ENCODE measurements around the gene RAP2B. TPM values are rescaled to one million over a fixed set of nuclear protein-coding genes. Genes with fewer than 3 reads are reported as not detected.
A peak's percentile ranks its signal among the peaks of the same experiment; 100 is the strongest.
"Not testable (repeated sequence)": the region's sequence is repeated elsewhere in the genome, so short reads cannot be mapped to it uniquely, and the experiment has no call there.

The RAP2B gene
- total RNA-seq, 2 donors from 2014 or later: 11.2 to 13.1 TPM

DNA sequence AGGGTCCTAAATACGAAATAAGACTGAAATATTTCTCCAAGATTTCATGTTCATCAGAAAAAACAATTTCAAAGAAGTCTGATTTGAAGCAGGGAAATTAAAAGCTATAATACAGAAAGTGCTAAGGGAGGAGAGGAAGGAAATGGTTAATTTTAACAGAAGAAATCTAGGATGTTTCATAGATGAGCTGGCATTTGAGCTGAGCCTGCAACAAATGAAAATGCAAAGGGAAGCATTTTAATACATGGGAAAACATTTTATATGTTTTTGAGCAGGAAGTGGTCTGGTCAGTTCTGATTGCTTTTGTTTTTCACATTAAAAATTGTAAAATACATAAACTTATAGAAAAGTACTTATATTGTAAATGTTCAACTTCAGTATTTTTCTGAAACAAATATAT is 17.2 kb upstream of the RAP2B start:
- Mint-ChIP-seq H3K36me3 (ENCODE audit: insufficient read depth in 2 of 2) (peaks cover 0 to 2% of the 10 kb centered on the region in 2 donors), H3K9me3 (peaks cover 2 to 3% of the 10 kb centered on the region in 2 donors), H3K4me1 (ENCODE audit: low read depth) (peaks cover 25% of the 10 kb centered on the region), H3K4me3 (no peak overlapping the region), H3K27ac (no peak overlapping the region), H3K27me3 (ENCODE audit: low read depth) (no peaks in the 10 kb centered on the region)
- no peak for DNase-seq
- ATAC-seq (replicated peaks in 1 of 2): no peak

DNA sequence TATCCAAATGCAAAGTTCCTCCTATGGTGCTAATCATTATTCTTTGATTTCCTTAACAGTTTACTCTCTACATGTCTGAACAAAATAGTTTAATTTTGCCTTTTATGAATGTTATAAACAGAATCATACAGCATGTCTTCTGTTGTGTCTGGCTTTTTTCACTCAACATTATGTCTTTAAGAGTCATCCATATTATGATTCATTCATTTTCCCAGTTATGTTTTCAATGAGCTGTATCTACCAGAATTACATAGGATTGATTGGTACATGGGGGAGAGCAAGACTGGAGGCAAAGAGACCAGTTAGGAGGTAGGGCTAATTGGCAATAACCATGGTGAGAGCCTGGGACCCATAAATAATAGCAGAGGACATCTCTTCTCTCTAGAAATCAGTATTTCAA is 16.6 kb upstream of the RAP2B start:
- no peaks in the 10 kb centered on the region for H3K27me3 Mint-ChIP-seq (ENCODE audit: low read depth)
- H3K27ac Mint-ChIP-seq: peak overlapping the region; percentile 2
- DNase-seq (no peak), ATAC-seq (replicated peaks in 1 of 2) (peak in 1 of 2 donors; percentile 35)
- H3K4me3 Mint-ChIP-seq: no peak overlapping the region
- H3K36me3 Mint-ChIP-seq (ENCODE audit: insufficient read depth in 2 of 2): no peaks in the 10 kb centered on the region
- H3K4me1 Mint-ChIP-seq (ENCODE audit: low read depth): peaks cover 20% of the 10 kb centered on the region
- peaks cover 2 to 3% of the 10 kb centered on the region in 2 donors for H3K9me3 Mint-ChIP-seq

DNA sequence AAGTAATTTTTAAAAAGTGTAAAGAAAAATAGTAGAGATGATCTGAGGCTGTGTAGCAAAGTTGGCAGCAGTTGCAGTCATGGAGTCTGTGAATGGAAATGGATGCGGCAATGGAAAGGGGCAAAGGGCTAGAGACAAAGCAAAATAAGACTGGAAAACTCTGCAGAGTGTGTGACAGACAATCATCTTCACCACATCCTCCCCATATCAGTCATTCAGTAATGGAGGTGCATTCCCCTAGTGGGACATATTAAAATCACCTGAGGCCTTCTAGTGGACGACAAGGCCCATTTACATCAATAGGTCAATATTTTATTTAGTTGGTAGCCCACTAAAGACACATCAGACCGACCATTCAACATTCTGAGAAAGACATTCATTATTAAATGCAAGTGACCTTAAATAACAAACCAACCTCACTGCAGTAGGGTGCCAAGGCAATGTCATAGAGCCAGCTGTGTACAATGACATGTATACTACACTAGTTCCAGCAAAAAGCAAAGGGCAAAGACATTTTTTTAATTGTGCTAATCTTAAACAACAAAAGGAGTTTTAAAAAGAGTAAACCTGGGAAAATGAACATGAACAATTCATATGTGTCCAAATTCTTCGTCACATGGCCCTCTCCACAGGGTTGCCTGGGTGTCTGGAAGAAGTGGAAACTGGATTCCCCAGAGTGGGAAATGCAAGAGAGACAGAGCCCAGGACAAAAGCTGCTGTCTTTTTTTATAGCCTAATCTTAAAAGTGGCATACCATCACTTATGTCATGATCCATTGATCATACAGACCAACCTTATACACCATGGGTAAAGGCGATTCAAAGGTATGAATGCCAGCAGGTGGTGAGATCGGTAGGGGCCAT is 15.6 kb upstream of the RAP2B start:
- no peak overlapping the region for H3K27ac Mint-ChIP-seq
- H3K36me3 Mint-ChIP-seq (ENCODE audit: insufficient read depth in 2 of 2): no peaks in the 10 kb centered on the region
- peaks cover 2 to 3% of the 10 kb centered on the region in 2 donors for H3K9me3 Mint-ChIP-seq
- no peak for DNase-seq
- no peaks in the 10 kb centered on the region for H3K27me3 Mint-ChIP-seq (ENCODE audit: low read depth)
- peak; percentile 63 to 79 for ATAC-seq (replicated peaks in 1 of 2)
- no peak overlapping the region for H3K4me3 Mint-ChIP-seq
- H3K4me1 Mint-ChIP-seq (ENCODE audit: low read depth): peaks cover 14% of the 10 kb centered on the region

DNA sequence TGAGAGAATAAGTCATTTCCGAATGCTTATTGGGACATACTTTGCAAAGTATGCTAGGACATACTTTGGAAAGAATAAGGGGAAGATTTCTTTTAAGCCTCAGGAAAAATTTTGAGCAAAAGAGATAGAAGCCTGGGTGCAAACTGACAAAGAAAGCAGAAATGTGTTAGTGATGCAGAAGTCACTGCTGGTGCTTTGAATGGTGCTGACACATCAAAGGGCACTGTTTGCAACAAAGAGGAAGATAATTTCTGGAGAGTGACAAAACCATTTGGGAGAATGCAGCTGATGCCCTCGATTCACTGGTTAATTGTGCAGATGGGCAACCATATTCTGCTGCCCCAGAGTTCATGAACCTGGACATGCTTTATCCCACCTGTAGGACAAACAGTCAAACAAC is 11.0 kb upstream of the RAP2B start:
- no peak overlapping the region for H3K4me3 Mint-ChIP-seq
- H3K9me3 Mint-ChIP-seq: peaks cover 2 to 3% of the 10 kb centered on the region in 2 donors

DNA sequence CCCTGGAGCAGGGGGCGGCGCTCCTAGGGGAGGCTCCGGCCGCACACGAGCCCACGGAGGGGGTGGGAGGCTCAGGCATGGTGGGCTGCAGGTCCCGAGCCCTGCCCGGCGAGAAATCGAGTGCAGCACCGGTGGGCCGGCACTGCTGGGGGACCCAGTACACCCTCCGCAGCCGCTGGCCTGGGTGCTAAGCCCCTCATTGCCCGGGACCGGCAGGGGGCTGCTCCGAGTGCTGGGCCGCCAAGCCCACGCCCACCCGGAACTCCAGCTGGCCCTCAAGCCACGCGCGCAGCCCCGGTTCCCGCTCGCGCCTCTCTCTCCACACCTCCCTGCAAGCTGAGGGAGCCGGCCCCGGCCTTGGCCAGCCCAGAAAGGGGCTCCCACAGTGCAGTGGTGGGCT is 6.2 kb upstream of the RAP2B start:
- not testable (repeated sequence) for H3K9me3 Mint-ChIP-seq; ATAC-seq (replicated peaks in 1 of 2); H3K27ac Mint-ChIP-seq; H3K36me3 Mint-ChIP-seq (ENCODE audit: insufficient read depth in 2 of 2); DNase-seq; H3K4me3 Mint-ChIP-seq; H3K27me3 Mint-ChIP-seq (ENCODE audit: low read depth)
- peaks cover 11% of the 10 kb centered on the region for H3K4me1 Mint-ChIP-seq (ENCODE audit: low read depth)

More for the DNA sequence above, 11.0 kb upstream of the RAP2B start:
- no peak for ATAC-seq (replicated peaks in 1 of 2)
- DNase-seq: no peak
- Mint-ChIP-seq H3K27ac (no peak overlapping the region), H3K36me3 (ENCODE audit: insufficient read depth in 2 of 2) (no peaks in the 10 kb centered on the region), H3K4me1 (ENCODE audit: low read depth) (peaks cover 6% of the 10 kb centered on the region), H3K27me3 (ENCODE audit: low read depth) (no peaks in the 10 kb centered on the region)

DNA sequence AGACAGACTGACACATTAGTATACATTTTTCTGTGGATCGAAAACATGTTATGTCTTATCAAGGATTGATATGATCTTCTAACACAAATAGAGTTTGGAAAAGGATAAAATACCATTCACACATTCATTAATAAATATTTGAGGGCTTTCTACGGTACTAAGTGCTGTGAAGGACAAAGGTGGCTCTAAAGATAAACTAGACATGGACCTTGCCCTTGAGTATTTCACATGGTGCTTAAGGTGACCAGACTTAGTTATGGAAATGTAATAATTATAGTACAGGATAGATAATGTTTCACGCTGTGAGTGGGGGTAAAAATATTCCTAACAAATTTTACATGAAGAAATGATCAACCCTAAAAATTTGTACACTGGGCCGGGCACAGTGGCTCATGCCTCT is 3.8 kb upstream of the RAP2B start:
- H3K9me3 Mint-ChIP-seq: no peaks in the 10 kb centered on the region
- ATAC-seq (replicated peaks in 1 of 2) (no peak), DNase-seq (no peak)
- no peak overlapping the region for H3K27ac Mint-ChIP-seq
- H3K36me3 Mint-ChIP-seq (ENCODE audit: insufficient read depth in 2 of 2): peaks cover 0 to 2% of the 10 kb centered on the region in 2 donors
- no peak overlapping the region for H3K4me3 Mint-ChIP-seq
- H3K27me3 Mint-ChIP-seq (ENCODE audit: low read depth): no peaks in the 10 kb centered on the region
- H3K4me1 Mint-ChIP-seq (ENCODE audit: low read depth): peaks cover 14% of the 10 kb centered on the region

DNA sequence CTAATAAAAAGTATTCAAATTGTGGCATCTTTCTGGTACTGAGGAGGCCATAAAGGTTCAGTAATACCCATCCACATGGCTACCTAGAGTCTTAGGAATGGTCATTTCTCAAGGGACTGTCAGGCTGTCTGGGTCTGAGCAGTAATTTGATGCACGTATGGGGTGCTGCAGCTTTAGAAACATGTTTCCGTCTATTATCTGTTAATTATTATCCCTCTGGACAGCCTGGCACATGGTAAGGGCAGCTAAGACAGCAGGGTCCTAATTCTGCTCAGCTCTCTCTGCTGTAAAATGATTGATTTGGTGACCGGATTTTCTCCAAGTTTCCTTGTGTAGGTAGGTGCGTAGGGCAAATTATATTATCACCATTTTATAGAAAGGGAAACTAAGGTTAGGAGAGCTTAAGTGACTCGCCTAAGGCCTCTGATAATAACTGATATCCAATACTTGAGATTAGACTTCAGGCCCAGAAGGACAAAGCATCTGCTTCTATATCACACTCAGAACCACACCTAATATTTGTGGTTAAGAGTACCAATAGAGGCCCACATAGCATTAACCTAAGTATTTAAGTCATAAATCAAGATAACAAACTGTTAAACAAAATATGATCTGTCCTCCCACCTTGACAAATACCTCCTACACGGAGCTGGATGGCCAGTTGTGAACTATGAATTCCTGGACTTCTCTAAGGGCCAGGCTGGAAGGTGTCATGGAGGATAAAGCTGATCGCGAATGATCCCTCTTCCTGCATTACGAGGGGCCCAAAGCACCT is 2.9 kb upstream of the RAP2B start:
- H3K4me1 Mint-ChIP-seq (ENCODE audit: low read depth): peaks cover 20% of the 10 kb centered on the region
- no peaks in the 10 kb centered on the region for H3K9me3 Mint-ChIP-seq
- peak overlapping the region in 1 of 2 donors; percentile 99 for H3K4me3 Mint-ChIP-seq
- no peak for DNase-seq
- ATAC-seq (replicated peaks in 1 of 2): no peak
- peaks cover 4% of the 10 kb centered on the region in 2 donors for H3K36me3 Mint-ChIP-seq (ENCODE audit: insufficient read depth in 2 of 2)
- no peak overlapping the region for H3K27ac Mint-ChIP-seq
- no peaks in the 10 kb centered on the region for H3K27me3 Mint-ChIP-seq (ENCODE audit: low read depth)

DNA sequence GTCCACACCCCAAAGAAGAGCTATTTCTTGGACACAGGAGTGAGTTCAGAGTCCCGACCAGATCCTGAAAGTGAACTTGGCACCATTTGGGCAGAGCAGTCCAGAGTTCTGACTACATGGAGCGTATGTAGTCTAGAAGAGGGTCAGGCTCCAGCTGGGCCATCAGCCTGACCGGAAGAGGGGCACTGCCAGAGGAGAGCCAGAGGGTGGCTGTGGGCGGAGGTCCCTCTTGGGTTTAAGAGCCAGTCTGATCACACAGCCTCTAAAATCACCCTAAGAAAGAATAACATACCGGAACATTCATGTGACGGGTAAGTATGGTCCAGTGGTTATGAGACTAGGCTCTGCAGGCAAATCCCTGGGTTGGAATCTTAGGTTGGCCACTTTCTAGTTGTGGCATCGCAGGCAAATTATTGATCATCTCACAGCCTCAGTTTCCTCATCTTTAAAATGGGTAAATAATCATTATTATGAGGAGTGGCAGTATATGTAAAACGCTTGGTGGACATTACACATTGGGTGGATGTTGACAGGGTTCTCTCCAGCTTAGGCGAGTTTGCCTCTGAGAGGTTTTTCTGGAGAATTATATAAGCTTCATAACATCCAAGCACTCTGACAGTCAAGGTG is 2.1 kb upstream of the RAP2B start:
- Mint-ChIP-seq H3K4me3 (peak overlapping the region; percentile 98 to 99), H3K36me3 (ENCODE audit: insufficient read depth in 2 of 2) (peaks cover 4% of the 10 kb centered on the region in 2 donors), H3K4me1 (ENCODE audit: low read depth) (peaks cover 28% of the 10 kb centered on the region), H3K27ac (peak overlapping the region; percentile 95), H3K27me3 (ENCODE audit: low read depth) (no peaks in the 10 kb centered on the region), H3K9me3 (no peaks in the 10 kb centered on the region)
- no peak for ATAC-seq (replicated peaks in 1 of 2)
- no peak for DNase-seq

DNA sequence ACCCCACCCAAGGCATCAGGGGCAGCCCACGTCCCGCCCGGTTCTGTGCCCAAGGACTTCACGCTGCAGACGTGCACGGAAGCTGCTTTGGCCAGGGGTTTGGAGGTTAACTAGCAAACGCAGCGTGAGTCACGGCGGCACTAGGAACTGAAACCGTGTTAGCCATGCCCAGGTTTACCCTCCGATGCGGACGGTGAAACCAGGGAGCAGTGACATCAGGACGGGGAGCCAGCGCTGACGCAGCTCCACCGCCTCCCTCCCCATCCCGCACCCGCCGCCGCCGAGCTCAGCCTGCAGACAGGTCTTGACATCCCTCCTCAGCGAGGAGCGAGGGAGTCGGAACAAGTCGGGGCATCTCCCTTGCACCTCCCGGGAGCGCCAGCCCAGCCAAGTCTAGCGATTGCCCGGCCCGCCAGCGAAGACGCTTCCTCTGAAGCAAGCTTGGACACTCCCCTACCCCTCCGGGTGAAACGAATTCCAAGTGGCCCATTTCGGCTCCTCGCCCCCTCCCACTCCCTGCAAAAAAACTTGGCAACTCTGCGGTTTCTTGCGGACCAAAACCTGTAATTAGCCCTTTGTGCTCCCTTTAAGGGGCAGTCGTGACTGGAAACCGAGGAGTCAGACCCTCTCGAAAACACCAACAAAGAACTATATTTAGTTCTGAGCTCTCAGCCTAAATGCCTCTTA is 1.4 kb upstream of the RAP2B start:
- DNase-seq (peak; percentile 84 to 90), ATAC-seq (replicated peaks in 1 of 2) (peak; percentile 54 to 56)
- Mint-ChIP-seq H3K36me3 (ENCODE audit: insufficient read depth in 2 of 2) (peaks cover 4 to 5% of the 10 kb centered on the region in 2 donors), H3K27me3 (ENCODE audit: low read depth) (no peaks in the 10 kb centered on the region), H3K4me1 (ENCODE audit: low read depth) (peaks cover 35% of the 10 kb centered on the region), H3K4me3 (peak overlapping the region; percentile 98 to 99), H3K27ac (peak overlapping the region; percentile 95), H3K9me3 (no peaks in the 10 kb centered on the region)

DNA sequence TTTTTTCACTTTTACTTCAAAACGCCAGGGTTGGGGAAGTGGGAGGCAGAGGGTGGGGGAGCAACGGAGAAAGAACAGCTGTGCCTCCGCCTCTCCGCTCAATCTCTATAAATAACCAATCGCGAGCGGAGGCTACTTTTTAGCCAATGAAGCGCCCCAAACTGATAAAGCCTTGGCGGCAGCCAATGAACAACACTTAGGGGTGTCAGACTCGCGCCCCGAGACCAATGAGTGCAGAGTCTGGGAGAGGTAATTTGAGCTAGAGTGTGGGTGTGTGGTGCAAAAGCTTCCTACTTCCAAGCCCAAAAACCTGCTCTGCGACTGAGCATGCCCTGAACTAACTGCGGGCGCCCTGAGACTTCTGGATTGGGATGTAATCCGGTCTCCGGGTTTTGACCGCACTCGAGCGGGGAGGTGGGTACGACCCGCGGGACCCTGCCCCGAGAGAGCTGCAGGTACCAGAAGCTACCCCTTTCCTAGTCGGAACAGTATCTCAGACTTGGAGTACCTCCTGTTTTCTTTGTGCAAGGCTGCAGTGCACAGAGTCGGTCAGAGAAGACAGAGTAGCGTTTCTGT is 800 bp upstream of the RAP2B start:
- Mint-ChIP-seq H3K27me3 (ENCODE audit: low read depth) (no peaks in the 10 kb centered on the region), H3K27ac (peak overlapping the region; percentile 95), H3K4me3 (peak overlapping the region; percentile 98 to 99), H3K4me1 (ENCODE audit: low read depth) (peaks cover 41% of the 10 kb centered on the region), H3K36me3 (ENCODE audit: insufficient read depth in 2 of 2) (peaks cover 4 to 5% of the 10 kb centered on the region in 2 donors), H3K9me3 (no peaks in the 10 kb centered on the region)
- ATAC-seq (replicated peaks in 1 of 2): peak; percentile 80
- peak; percentile 87 to 93 for DNase-seq

DNA sequence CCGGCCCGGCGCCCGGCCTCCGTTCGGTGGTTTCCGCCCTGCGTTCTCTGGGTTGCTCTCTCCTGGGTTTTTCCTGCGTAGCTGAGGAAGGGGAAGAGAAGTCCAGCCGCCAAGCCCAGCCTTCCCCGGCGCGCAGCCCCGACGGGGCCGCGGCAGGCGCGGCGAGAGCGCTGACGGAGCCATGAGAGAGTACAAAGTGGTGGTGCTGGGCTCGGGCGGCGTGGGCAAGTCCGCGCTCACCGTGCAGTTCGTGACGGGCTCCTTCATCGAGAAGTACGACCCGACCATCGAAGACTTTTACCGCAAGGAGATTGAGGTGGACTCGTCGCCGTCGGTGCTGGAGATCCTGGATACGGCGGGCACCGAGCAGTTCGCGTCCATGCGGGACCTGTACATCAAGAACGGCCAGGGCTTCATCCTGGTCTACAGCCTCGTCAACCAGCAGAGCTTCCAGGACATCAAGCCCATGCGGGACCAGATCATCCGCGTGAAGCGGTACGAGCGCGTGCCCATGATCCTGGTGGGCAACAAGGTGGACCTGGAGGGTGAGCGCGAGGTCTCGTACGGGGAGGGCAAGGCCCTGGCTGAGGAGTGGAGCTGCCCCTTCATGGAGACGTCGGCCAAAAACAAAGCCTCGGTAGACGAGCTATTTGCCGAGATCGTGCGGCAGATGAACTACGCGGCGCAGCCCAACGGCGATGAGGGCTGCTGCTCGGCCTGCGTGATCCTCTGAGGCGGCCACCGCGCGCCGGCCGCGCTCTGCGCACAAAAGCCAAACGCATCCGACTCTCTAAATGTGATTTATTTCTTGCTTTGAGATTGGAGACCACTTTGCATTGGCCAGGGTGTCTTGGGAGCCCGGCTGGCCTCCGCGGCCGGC is 727 bp downstream of the RAP2B start:
- Mint-ChIP-seq H3K4me1 (ENCODE audit: low read depth) (peaks cover 56% of the 10 kb centered on the region), H3K27me3 (ENCODE audit: low read depth) (no peaks in the 10 kb centered on the region), H3K36me3 (ENCODE audit: insufficient read depth in 2 of 2) (peaks cover 4 to 5% of the 10 kb centered on the region in 2 donors), H3K9me3 (no peaks in the 10 kb centered on the region), H3K4me3 (peak overlapping the region; percentile 98 to 99), H3K27ac (peak overlapping the region; percentile 60)
- DNase-seq (peak; percentile 48 to 49), ATAC-seq (replicated peaks in 1 of 2) (peak; percentile 9 to 10)

DNA sequence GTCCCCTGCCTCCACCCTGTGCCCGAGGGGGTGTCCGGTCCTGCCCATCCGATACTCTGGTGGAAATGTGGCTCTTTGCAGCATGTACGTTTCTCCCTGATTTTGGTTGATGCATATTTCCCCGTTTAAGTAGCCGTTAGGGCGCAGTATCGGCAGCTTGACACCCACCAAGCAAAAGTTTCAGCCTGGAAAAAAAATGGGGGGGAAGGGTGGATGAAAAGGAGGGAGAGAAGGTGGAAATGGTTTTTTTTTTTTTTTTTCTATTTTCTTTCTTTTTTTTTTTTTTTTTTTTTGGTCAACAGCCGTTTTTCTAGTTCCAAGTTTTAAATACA is 1.3 kb downstream of the RAP2B start:
- H3K9me3 Mint-ChIP-seq: no peaks in the 10 kb centered on the region
- H3K27ac Mint-ChIP-seq: peak overlapping the region; percentile 60
- peaks cover 4 to 5% of the 10 kb centered on the region in 2 donors for H3K36me3 Mint-ChIP-seq (ENCODE audit: insufficient read depth in 2 of 2)
- H3K4me3 Mint-ChIP-seq: peak overlapping the region; percentile 98 to 99
- H3K27me3 Mint-ChIP-seq (ENCODE audit: low read depth): no peaks in the 10 kb centered on the region
- peaks cover 59% of the 10 kb centered on the region for H3K4me1 Mint-ChIP-seq (ENCODE audit: low read depth)
- DNase-seq (no peak), ATAC-seq (replicated peaks in 1 of 2) (no peak)

All from activated T-cell treated with anti-CD3 and anti-CD28 coated beads, Interleukin-2, amount 50 U/mL, for 72 hours (primary cell).